HepG2 (cell line): ENCODE data around the gene UGT2A3. TPM values are rescaled to one million over a fixed set of nuclear protein-coding genes. Genes with fewer than 3 reads are reported as not detected.
A peak's percentile ranks its signal among the peaks of the same experiment; 100 is the strongest.

Experiments
- ATAC-seq: fragments of 200-7000 bp; cut with Tn5 transposase; 3 replicates; pipeline ENCODE4 v1.9.1; 2020; ENCODE audit warnings: mild to moderate bottlenecking, moderate library complexity
- BruUV-seq: library from RNA; stranded (reverse); fragments of 400-500 nt; replicated peaks from 2 replicates; lab custom pipeline; 2021; lab: Mats Ljungman, UMichigan
- CTCF ChIA-PET: fragments of 300-600 bp; formaldehyde crosslinking; extraction: SDS; loops from one replicate; lab custom pipeline; 2021; ENCODE audit warnings: low total read pairs, inconsistent platforms, low intra/inter-chr PET ratio; lab: Yijun Ruan, JAX
- POLR2A ChIA-PET: fragments of 350-600 bp; sonication (Branson Sonifier 250); formaldehyde crosslinking; loops from one replicate; lab custom pipeline; 2020; ENCODE audit warnings: antibody characterized with exemption, inconsistent platforms; lab: Yijun Ruan, JAX
- DNase-seq: peaks from one replicate; pipeline ENCODE4 v3.0.0-alpha.2; 2015; ENCODE audit warnings: low spot score
- FAIRE-seq: peaks from 3 replicates; lab custom pipeline; 2011; peaks lifted over from hg19 to GRCh38; lab: Jason Lieb, UNC
- H2AFZ ChIP-seq: one replicate; pipeline ENCODE4 v1.6.1; 2011; ENCODE audit warnings: low read length, inconsistent platforms
- H3K27ac ChIP-seq: fragments of 300-600 bp; 3 replicates; pipeline ENCODE4 v1.8.0; 2011; ENCODE audit warnings: mixed run types, mild to moderate bottlenecking, mixed read lengths, low read length, inconsistent platforms; ENCODE audit not compliant: insufficient read depth; ENCODE audit errors: extremely low read length
- H3K27me3 ChIP-seq, 2 experiments: fragments of 200-600 bp in 1 of 2; 2 replicates in 1 of 2; 3 replicates in 1 of 2; pipeline versions ENCODE4 v1.6.0 to v1.8.0; 2011; ENCODE audit warnings: low read length in 2 of 2, mild to moderate bottlenecking in 2 of 2, moderate library complexity in 2 of 2, inconsistent platforms in 1 of 2; ENCODE audit not compliant: insufficient read depth in 2 of 2, control insufficient read depth in 1 of 2
- H3K36me3 ChIP-seq, 2 experiments: fragments of 200-600 bp in 1 of 2; replicated peaks in 1 of 2; 2 replicates in 1 of 2; 3 replicates in 1 of 2; pipeline versions ENCODE4 v1.5.1 to v1.8.0; 2011; ENCODE audit warnings: low read length in 2 of 2, inconsistent platforms in 1 of 2; ENCODE audit not compliant: insufficient read depth in 2 of 2, control insufficient read depth in 1 of 2
- H3K4me1 ChIP-seq: 2 replicates; pipeline ENCODE4 v1.5.1; 2012; ENCODE audit warnings: low read length, inconsistent platforms; ENCODE audit not compliant: insufficient read depth
- H3K4me2 ChIP-seq: 2 replicates; pipeline ENCODE4 v1.6.0; 2011; ENCODE audit warnings: low read depth, low read length, inconsistent platforms
- H3K4me3 ChIP-seq, 3 experiments: fragments of 200-600 bp in 1 of 3; sonication (generic), shearing (Covaris generic) in 1 of 3; replicated peaks in 1 of 3; 2 replicates each; pipeline ENCODE4 v1.5.1; 2011 to 2016; ENCODE audit warnings: low read length in 3 of 3, inconsistent platforms in 2 of 3, low read depth in 2 of 3, mild to moderate bottlenecking in 2 of 3, control low read depth in 1 of 3, mixed read lengths in 1 of 3; ENCODE audit not compliant: insufficient read depth in 1 of 3
- H3K79me2 ChIP-seq: one replicate; pipeline ENCODE4 v1.6.1; 2011; ENCODE audit warnings: low read length, inconsistent platforms; ENCODE audit not compliant: insufficient read depth
- H3K9ac ChIP-seq: 2 replicates; pipeline ENCODE4 v1.6.0; 2011; ENCODE audit warnings: mild to moderate bottlenecking, low read depth, low read length, inconsistent platforms; ENCODE audit not compliant: insufficient read depth
- H3K9me3 ChIP-seq: 2 replicates; pipeline ENCODE4 v1.5.1; 2012; ENCODE audit warnings: mild to moderate bottlenecking, low read length
- H4K20me1 ChIP-seq: 2 replicates; pipeline ENCODE4 v1.6.0; 2011; ENCODE audit warnings: inconsistent platforms, mild to moderate bottlenecking, low read length, moderate library complexity; ENCODE audit not compliant: insufficient read depth
- ADNP ChIP-seq: sonication (generic); formaldehyde crosslinking; IDR thresholded peaks from 2 replicates; pipeline ENCODE4 v1.4.0; 2020; ENCODE audit warnings: missing genetic modification reagents
- HOXA7 ChIP-seq: sonication (generic); formaldehyde crosslinking; IDR thresholded peaks from 2 replicates; pipeline ENCODE4 v1.8.1; 2022; ENCODE audit warnings: mild to moderate bottlenecking, missing genetic modification reagents, moderate library complexity
- NRL ChIP-seq: sonication (generic); formaldehyde crosslinking; IDR thresholded peaks from 2 replicates; pipeline ENCODE4 v1.5.0; 2020; ENCODE audit warnings: missing genetic modification reagents, mild to moderate bottlenecking, moderate library complexity, borderline replicate concordance
- SRY ChIP-seq: sonication (generic); formaldehyde crosslinking; IDR thresholded peaks from 2 replicates; pipeline ENCODE4 v1.8.0; 2022; ENCODE audit warnings: mild to moderate bottlenecking, missing genetic modification reagents
- SSRP1 ChIP-seq: IDR thresholded peaks from 2 replicates; pipeline ENCODE4 v1.6.1; 2016; ENCODE audit warnings: control low read depth
- whole genome bisulfite sequencing: methylation state at CpG from one replicate; pipeline ENCODE4 v1.1.6; 2017; ENCODE audit warnings: low lambda C conversion rate; 5-methylcytosine and 5-hydroxymethylcytosine counted together
- in situ Hi-C: cut with HindIII; loops from 2 replicates; pipeline ENCODE4 v1.10.0; 2017; ENCODE audit warnings: low pct_unique_long_range_greater_than_20kb; ENCODE audit not compliant: extremely low pct_ligation_motif_present
- intact Hi-C: fragments of 100-400 bp; cut with micrococcal nuclease; formaldehyde crosslinking; loops from one replicate; pipeline ENCODE4 v1.10.0; 2022; ENCODE audit not compliant: unreplicated experiment
- polyA plus RNA-seq, 8 experiments: library from polyadenylated mRNA; depleted of rRNA in 3 of 8; stranded (reverse) in 7 of 8; unstranded in 1 of 8; fragments of >200 nt; fragmentation: Illumina TruSeq in 4 of 8; extraction: Trizol in 4 of 8; gene quantifications; 2 replicates each; pipeline versions ENCODE4 v1.2.1 to v1.2.3, GENCODE V29; 2011 to 2016; ENCODE audit warnings: low read depth in 4 of 8, missing spikeins in 1 of 8, mixed read lengths in 1 of 8; ENCODE audit not compliant: insufficient read depth in 1 of 8
- total RNA-seq, 5 experiments: library from RNA; depleted of rRNA; stranded (reverse); fragments of >200 nt; fragmentation: Illumina TruSeq; extraction: Trizol; gene quantifications; 2 replicates each; pipeline ENCODE4 v1.2.3, GENCODE V29; 2016; ENCODE audit warnings: low read depth in 1 of 5
- TF ChIP-seq, protein P1 (sequence below): sonication (generic); formaldehyde crosslinking; IDR thresholded peaks from 2 replicates; pipeline ENCODE4 v1.4.0; 2020; ENCODE audit warnings: missing genetic modification reagents, borderline replicate concordance
- TF ChIP-seq, protein P2 (sequence below): sonication (generic); formaldehyde crosslinking; IDR thresholded peaks from 2 replicates; pipeline ENCODE4 v1.9.0; 2021; ENCODE audit warnings: mild to moderate bottlenecking, missing genetic modification reagents

The UGT2A3 gene
- total and polyA plus RNA-seq, 2 of the 13 experiments (the other 11 are each of a cell fraction or from before 2014, with no cell fraction given) = 61.3 to 97.2 TPM

DNA sequence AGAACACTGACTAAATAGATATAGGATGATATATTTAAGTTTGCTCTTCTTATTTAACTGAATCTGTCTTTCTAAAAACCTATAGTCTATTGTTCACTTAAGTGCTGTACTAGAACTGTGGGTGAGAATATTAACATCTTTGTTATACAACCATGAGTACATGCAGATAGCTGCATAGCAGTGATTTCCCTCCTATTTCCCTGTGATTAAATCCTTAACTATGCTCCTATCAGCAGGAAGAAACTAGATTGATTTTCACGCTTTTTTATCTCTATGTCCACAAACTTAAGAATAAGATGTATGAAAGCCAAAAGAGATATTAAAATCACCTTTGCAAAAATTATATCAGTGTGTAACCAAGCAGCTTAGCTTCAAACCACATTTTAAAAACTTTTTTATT is 11.3 kb upstream of the UGT2A3 start:
- H3K79me2 ChIP-seq = no peaks in the 10 kb centered on the region
- WGBS = 91% methylated on average over 1 of the region's 1 CpG
- peaks cover 19% of the 10 kb centered on the region for H3K9me3 ChIP-seq
- no TSS peak for BruUV-seq
- H3K4me3 ChIP-seq = no peak overlapping the region
- DNase-seq (no peak), ATAC-seq (no peak), FAIRE-seq (no peak)
- in situ Hi-C loops (no loop called here), intact Hi-C loops (loop anchor here (10.0 kb wide), 1 partner anchor 1392 kb away; no protein-coding TSS in a partner anchor)
- TF ChIP-seq HOXA7 (CRISPR knock-in tag) (no peak), NRL (CRISPR knock-in tag) (no peak), ADNP (no peak)
- CTCF ChIA-PET = no interaction called here
- H3K4me1 ChIP-seq = peaks cover 34% of the 10 kb centered on the region
- no peak overlapping the region for H3K9ac ChIP-seq
- H3K27me3 ChIP-seq = no peaks in the 10 kb centered on the region
- H3K36me3 ChIP-seq = no peaks in the 10 kb centered on the region
- no peaks in the 10 kb centered on the region for H4K20me1 ChIP-seq
- no peak overlapping the region for H3K27ac ChIP-seq
- POLR2A ChIA-PET = no interaction called here
- H3K4me2 ChIP-seq = no peak overlapping the region
- H2AFZ ChIP-seq = no peak overlapping the region

DNA sequence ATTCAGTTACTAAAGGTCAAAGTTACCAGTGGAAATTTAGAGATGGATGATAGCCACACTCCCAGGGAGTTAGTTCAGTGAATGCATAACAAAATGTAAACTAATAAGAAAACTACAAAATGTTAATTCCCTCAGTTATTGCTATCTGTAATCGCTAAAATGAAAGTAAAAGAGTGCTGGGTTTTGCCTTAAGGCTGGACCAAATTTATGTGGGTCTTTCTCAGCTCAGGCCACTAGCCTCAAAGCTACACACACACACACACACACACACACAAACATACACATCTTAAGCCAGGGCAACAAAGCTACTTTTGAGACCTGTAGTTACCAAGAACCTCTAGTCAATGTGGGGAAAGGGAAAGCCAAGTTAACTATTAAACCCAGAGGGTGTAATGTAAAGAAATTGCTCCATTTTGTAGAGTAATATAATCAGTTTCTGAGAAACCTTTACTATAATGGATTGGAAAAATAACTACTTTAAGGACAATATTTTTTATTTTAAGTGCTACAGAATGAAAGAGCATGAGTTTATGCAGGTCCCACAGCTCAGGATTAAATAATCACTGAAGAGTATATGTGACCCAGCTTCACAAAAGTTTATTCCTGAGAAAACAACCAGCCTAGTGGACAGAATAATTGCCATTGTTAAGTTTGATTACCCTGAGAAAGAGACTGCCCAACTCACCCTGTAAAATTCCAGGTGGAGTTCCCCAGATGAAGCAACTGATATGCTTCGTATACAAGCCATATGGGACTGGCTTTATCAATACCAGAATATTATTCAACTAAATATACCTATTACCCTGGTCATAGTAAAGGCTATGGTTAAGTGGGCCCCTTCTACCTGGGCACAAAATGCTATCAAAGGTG is 8.9 kb upstream of the UGT2A3 start:
- peak overlapping the region; percentile 34 for H2AFZ ChIP-seq
- peak overlapping the region; percentile 41 for H3K4me2 ChIP-seq
- H3K79me2 ChIP-seq = no peaks in the 10 kb centered on the region
- intact Hi-C loops = loop anchor here (10.0 kb wide), 1 partner anchor 1394 kb away; no protein-coding TSS in a partner anchor
- H3K27ac ChIP-seq = no peak overlapping the region
- no TSS peak for BruUV-seq
- FAIRE-seq (no peak), ATAC-seq (no peak), DNase-seq (no peak)
- H3K9me3 ChIP-seq = peaks cover 7% of the 10 kb centered on the region
- WGBS = 94% methylated on average over 2 of the region's 2 CpGs
- no peak overlapping the region for H3K4me3 ChIP-seq
- no peaks in the 10 kb centered on the region for H3K27me3 ChIP-seq
- no peak overlapping the region for H3K9ac ChIP-seq
- in situ Hi-C loops = no loop called here
- H3K36me3 ChIP-seq = no peaks in the 10 kb centered on the region
- CTCF ChIA-PET = no interaction called here
- H4K20me1 ChIP-seq = no peaks in the 10 kb centered on the region
- POLR2A ChIA-PET = interaction anchor here (1.1 to 3.3 kb wide), 3 partner anchors 9 to 89 kb away, joined by 4 to 16 read pairs (median 5); partner anchors contain the start of gene UGT2A3
- H3K4me1 ChIP-seq = peaks cover 34% of the 10 kb centered on the region
- TF ChIP-seq, protein P1, sequence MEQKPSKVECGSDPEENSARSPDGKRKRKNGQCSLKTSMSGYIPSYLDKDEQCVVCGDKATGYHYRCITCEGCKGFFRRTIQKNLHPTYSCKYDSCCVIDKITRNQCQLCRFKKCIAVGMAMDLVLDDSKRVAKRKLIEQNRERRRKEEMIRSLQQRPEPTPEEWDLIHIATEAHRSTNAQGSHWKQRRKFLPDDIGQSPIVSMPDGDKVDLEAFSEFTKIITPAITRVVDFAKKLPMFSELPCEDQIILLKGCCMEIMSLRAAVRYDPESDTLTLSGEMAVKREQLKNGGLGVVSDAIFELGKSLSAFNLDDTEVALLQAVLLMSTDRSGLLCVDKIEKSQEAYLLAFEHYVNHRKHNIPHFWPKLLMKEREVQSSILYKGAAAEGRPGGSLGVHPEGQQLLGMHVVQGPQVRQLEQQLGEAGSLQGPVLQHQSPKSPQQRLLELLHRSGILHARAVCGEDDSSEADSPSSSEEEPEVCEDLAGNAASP (CRISPR knock-in tag) = no peak
- TF ChIP-seq SSRP1 (CRISPR knock-in tag) (no peak), SRY (CRISPR knock-in tag) (no peak)
- TF ChIP-seq, protein P2, sequence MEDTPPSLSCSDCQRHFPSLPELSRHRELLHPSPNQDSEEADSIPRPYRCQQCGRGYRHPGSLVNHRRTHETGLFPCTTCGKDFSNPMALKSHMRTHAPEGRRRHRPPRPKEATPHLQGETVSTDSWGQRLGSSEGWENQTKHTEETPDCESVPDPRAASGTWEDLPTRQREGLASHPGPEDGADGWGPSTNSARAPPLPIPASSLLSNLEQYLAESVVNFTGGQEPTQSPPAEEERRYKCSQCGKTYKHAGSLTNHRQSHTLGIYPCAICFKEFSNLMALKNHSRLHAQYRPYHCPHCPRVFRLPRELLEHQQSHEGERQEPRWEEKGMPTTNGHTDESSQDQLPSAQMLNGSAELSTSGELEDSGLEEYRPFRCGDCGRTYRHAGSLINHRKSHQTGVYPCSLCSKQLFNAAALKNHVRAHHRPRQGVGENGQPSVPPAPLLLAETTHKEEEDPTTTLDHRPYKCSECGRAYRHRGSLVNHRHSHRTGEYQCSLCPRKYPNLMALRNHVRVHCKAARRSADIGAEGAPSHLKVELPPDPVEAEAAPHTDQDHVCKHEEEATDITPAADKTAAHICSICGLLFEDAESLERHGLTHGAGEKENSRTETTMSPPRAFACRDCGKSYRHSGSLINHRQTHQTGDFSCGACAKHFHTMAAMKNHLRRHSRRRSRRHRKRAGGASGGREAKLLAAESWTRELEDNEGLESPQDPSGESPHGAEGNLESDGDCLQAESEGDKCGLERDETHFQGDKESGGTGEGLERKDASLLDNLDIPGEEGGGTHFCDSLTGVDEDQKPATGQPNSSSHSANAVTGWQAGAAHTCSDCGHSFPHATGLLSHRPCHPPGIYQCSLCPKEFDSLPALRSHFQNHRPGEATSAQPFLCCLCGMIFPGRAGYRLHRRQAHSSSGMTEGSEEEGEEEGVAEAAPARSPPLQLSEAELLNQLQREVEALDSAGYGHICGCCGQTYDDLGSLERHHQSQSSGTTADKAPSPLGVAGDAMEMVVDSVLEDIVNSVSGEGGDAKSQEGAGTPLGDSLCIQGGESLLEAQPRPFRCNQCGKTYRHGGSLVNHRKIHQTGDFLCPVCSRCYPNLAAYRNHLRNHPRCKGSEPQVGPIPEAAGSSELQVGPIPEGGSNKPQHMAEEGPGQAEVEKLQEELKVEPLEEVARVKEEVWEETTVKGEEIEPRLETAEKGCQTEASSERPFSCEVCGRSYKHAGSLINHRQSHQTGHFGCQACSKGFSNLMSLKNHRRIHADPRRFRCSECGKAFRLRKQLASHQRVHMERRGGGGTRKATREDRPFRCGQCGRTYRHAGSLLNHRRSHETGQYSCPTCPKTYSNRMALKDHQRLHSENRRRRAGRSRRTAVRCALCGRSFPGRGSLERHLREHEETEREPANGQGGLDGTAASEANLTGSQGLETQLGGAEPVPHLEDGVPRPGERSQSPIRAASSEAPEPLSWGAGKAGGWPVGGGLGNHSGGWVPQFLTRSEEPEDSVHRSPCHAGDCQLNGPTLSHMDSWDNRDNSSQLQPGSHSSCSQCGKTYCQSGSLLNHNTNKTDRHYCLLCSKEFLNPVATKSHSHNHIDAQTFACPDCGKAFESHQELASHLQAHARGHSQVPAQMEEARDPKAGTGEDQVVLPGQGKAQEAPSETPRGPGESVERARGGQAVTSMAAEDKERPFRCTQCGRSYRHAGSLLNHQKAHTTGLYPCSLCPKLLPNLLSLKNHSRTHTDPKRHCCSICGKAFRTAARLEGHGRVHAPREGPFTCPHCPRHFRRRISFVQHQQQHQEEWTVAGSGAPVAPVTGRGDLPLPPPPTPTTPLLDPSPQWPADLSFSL (CRISPR knock-in tag) = peak; percentile 59; the same call in 1 of the 2 replicates
